Measurements from ENCODE around the gene IRX5.

The IRX5 gene

DNA sequence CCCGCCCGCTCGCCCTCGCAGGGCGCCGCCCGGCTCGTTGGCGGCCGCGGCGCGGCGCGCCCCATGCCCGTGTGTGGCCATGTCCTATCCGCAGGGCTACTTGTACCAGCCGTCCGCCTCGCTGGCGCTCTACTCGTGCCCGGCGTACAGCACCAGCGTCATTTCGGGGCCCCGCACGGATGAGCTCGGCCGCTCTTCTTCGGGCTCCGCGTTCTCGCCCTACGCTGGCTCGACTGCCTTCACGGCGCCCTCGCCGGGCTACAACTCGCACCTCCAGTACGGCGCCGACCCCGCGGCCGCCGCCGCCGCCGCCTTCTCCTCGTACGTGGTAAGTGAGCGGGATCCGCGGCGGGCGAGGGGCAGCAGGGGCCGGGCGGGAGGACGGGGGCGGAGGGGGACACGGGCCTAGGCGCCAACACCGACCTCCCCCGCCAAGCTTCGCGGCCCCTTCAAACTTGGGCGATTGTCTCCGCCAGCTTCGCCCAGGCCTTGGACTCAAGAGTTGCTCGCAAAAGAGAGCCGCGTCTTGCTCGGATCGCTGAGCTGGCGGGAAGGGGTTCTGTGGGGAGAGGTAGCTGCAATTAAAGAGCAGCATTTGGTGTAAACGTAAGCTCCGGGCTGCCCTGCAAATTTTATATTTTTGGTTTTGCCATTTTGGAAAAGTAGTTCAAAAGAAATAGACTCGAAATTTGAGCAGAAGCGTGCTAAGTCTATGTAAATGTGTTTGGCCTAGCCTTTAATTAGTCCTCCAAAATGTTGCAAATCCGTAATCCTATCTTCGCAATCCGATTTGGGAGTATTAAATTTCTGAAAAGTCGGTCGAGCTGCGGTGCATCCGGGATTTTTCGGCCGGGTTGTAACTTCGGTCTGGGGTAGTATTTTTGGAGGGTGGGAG lies 702 bp downstream of the IRX5 start:
- DNase-seq = no peak

DNA sequence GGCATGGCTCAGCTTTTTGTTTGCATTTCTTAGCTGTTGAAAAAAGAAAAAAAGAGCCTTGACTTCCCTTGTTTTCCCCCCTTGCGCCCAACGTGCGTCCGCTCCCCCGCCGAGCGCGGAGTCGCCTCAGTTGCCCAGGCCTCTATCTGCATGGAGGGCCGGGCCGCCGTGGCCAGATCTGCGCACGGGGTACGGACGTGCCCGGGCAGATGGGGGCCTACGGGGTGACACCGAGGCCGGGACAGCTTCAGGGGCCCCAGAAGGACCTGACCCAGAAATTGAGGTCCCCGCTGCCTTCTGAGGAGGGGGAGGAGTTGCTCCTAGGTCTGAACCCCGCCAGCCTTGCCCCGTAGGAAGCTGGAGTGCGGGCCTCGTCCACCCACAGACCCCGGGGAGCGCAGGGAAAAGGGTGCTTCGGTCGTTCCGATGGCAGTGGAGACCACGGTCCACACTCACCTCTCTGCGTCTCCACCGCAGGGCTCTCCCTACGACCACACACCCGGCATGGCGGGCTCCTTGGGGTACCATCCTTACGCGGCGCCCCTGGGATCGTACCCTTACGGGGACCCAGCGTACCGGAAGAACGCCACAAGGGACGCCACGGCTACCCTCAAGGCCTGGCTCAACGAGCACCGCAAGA lies 1.5 kb downstream of the IRX5 start:
- no peak for DNase-seq

DNA sequence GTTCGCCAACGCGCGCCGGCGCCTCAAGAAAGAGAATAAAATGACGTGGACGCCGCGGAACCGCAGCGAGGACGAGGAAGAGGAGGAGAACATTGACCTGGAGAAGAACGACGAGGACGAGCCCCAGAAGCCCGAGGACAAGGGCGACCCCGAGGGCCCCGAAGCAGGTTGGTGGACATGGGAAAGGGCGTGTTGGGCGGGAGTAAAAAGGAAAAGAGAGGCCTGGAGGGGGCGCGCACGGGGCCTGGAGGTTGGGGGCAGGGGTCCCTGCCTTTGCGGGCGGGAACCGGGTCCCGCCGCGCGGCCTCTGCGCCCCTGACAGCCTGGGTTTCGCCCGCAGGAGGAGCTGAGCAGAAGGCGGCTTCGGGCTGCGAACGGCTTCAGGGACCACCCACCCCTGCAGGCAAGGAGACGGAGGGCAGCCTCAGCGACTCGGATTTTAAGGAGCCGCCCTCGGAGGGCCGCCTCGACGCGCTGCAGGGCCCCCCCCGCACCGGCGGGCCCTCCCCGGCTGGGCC lies 2.1 kb downstream of the IRX5 start:
- DNase-seq = no peak

DNA sequence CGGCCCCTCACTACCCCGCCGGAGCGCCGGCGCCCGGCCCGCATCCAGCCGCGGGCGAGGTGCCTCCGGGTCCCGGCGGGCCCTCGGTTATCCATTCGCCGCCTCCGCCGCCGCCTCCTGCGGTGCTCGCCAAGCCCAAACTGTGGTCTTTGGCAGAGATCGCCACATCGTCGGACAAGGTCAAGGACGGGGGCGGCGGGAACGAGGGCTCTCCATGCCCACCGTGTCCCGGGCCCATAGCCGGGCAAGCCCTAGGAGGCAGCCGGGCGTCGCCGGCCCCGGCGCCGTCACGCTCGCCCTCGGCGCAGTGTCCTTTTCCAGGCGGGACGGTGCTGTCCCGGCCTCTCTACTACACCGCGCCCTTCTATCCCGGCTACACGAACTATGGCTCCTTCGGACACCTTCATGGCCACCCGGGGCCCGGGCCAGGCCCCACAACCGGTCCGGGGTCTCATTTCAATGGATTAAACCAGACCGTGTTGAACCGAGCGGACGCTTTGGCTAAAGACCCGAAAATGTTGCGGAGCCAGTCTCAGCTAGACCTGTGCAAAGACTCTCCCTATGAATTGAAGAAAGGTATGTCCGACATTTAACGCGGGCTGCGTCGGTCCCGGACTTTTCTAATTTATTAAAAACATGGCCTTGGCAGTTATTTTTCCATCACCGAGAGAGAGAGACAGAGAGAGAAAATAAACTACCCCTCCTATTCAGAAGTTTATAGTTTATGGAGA lies 2.8 kb downstream of the IRX5 start:
- no peak for DNase-seq

DNA sequence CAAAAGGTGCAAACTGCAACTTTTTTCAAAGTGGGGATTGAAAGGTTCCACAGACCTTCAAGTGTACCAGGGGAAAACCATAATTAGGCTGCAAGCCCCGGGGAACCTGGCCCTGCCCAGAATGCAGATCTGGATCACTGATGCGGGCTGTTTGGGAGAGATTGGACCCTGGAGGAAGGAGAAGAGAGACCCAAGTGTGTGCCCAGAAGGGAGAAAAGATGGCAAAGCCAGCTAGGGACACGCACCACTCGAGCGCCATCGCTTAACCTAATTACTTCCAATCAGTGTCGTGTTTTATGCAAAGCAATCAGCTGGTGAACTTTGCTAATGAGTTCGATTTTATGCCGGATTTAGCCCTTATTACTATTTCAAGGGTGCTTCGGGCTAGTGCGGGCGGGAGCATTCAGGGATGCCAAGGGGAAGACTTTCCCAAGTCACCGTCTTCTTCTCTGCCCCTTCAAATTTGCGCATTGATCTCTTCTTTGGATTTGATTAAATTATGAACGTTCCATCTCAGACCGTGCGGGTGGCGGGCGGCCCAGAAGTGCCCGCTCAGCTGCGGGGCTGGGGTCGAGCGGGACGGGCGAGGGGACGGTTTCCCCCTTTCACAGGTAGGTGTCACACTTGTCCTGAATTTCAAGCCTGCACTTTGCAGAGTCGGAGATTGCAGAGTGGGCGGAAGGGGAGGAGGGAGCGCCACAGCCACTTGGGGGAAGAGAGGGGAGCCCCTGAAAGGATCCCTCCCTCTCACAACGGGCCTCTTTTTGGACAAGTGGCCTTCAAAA lies 4.0 kb downstream of the IRX5 start:
- no peak for DNase-seq

DNA sequence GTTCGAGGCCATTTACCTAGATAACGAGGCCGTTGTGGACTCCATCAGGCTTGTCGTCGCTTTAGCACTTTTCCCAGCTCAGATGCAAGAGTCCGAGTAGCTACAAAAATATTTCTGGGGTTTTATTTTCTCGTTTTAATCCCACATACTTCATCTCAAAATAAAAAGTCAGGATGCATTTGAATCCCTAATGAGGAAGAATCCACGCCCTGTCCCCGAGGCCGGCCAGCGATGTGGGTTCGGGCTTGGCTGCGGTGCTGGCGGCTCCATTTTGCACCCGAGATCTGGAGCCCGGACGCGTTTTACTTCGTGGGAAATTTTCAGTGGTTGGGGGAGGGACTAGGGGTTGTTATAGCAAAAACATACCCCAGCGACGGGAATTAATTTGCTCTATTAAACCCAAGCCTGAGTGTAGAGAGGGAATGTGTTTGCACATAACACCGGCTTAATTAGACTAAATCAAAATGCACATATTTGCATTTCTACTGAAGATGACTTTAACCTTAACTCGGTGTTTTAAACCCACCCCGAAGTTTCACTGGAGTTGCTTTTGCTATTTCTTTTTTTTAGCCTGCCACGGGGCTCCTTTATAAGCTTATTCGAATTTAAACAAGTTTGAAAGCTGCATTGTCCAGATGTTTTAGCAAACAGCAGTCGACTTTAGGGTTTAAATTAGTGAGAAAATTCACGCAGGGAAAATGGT lies 4.8 kb downstream of the IRX5 start:
- DNase-seq = no peak

DNA sequence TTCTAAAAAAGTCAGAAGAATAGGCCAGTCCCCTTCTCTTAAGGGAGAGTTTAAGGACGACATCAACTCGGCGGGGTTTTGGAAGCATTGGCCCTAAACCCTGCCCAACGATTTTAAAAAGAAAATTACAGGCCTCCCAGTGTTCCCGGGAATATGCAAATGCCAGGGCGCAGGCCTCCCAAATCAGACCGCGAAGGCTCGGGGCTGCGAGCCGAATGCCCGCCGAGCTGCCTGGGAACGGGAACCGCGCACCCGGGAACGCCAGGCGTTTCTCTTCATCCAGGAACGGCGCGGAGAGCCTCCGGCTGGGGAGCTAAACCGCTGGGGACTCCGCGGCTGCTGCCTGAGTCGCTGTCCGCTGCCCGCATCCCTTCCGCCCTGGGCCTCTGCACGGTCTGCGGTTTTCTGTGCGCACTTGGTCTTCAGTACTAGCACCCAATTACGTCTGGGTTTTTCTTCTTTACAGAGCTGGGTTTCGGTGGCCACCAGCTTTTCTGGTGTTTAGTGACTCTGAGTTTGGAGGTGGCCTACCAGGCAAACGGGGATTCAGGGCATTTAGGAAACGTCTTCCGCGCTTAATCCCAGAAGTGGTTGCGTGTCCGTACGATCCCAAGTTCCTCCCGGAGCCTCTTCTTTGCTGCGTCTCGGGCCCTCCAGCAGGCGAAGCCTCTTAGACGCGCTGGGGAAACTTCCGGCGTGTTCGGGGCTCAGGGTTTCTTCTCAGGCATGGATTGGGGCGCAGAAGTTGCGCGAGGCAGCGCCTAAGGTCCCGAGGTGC lies 5.7 kb downstream of the IRX5 start:
- no peak for DNase-seq

DNA sequence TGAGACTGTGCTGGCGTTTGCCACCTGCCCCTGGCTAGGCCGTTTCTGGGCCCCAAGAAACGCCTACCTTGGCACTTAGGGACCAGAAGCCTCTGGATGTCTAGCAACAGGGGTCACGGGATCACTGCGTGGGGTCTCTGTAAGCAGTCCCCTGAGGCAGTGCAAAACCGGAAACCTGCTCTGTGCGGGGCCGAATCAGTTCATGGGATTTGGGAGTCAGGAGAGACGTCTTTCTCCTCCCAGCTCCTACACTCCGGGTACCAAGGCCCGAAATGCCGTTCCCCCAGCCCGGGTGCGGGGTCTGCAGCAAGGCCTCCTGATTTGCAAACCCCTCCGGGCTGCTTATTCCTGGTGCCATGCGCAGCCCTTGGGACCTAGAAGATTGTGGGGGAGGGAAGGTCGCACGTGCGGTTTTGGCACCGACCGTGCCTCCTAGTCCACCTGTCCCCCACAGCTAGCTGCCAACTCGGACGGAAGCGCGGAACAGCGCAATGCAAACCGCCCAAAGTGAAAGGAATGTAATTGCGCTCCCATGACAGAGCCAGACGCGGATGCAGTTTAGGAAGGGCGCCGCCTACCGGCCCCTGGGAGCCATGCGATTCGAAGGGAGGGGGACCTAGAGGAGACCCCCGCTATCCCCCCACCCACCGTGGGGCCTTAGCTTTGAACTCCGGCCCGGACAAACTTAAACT lies 6.5 kb downstream of the IRX5 start:
- DNase-seq = no peak

DNA sequence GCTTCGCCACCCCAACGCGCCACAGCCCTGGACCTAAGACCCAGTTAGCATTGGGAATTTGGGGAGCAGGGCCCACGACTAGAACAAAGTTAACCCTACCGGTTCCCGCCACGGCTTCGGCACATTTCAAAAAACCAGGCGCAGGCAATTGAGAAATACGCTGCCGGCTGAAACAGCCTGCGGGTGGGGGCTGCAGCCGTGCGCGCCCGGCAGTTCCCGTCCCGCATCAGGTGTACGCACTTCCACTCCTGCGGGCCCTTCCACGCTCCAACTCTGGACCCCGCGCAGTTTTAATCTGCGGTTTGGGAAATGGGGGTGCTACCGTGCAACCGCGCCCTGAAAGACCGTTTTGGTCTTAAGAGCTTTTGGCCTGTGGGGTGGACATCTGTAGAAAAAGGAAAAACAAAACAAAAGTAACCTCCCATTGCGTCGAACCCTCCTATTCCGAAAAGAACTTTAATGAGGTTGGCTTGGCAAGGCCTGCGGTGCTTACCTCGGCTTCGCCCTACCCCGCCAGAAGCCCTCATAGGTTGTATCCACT lies 7.1 kb downstream of the IRX5 start:
- DNase-seq = no peak

DNA sequence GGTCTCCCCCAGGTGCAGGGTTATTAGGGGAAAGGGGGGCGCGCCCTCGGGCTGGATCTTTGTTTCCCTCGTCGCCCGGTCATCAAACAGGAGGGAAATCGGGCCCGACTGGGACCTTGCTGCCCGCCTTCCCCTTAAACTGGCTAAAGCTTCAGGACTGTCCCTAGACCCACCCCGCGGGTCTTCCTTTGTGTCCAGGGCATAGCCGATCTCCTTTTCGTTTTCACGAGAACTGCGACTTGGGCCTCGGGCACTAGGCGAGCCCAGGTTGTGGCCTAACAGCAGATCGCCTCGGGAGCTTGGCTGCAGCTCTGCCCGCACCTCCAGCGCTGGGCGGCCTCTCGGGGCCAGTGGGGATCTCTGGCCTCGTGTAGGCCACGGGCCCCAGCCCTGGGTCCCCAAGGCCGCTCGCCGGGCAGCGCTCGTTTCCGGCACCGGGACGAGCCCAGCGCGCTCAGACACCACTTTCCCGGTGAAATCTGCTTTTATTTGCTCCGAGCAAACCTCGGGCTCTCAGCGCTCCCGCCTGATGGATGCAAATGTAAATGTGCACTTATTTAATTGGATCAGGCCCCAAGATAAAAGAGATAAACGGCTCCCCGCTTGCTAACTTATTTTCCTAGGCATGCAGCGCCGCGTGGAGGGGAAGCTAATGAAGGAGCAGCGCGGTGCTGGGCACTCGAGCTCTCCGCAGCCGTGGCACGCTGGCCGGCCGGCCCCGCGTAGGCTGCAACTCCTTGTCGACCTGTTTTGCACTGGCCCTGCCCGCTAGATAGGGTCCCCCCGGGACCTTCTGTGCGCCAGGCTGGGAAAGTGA lies 7.8 kb downstream of the IRX5 start:
- DNase-seq = no peak

DNA sequence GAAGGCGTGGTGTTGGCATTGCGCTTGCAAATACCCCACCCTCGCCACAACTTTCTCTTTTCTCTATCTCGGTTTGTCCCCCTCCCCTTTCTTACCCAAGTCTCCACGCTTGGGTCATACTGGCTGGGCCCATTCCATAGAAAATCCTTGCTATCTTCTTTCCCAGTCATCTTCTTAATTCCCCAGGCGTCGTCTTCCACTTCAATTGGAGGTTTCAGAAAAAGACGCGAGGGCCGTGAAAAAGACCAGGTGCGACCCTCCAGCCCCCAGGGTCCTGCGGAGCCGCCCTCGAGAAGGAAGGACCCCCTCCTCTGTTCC lies 8.3 kb downstream of the IRX5 start:
- DNase-seq = no peak

DNA sequence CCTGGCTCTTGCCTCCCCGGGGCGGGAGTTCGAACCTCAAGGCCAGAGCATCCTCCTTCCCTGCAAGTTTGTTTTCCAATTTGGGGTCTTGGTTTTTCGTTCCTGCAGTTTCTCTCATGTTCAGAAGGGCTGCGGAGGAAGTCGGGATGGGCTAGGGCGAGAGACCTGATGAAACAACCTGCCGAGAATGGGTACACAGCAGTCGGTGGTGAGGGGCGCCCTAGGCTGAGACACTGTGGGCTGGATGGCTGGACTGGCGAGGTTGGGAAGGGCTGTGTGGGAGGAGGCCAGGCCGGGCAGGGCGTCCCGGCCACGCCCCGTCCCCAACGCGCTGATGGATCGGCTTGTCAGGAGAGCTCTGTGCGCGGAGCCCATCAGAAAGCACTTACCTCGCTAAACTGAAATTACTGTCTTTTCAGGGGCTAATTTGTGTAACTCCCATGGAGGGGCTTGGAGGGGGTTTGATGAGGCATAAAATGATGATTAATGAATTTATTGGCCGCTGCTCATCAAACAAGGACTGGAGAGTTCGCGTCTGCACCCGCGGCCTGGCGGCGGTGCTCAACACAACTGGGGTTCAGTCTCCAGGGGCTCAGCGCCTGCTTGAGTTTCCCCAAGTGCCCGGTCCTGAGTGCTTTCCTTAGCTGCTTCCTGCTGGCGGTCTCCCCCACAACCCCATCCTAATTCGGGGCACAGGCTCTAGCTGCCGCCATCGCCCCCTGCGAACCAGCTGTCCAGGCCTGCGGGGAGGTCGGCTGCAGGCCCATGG lies 9.0 kb downstream of the IRX5 start:
- no peak for DNase-seq

DNA sequence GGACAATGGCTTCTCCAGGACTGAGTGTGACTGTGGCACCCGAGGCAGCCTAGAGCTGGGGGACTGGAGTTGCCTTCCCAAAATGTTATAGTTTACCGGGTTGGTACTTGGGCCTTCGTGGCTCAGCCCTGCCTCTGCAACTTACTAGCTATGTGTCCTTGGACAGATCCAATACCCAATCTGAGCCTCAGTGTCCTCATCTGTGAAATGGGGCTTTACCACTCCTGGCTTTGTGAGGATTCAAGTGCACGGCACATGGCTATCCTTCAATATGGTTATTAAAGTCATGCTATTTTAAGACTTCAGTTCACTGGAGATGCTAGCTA lies 9.6 kb downstream of the IRX5 start:
- DNase-seq = no peak

DNA sequence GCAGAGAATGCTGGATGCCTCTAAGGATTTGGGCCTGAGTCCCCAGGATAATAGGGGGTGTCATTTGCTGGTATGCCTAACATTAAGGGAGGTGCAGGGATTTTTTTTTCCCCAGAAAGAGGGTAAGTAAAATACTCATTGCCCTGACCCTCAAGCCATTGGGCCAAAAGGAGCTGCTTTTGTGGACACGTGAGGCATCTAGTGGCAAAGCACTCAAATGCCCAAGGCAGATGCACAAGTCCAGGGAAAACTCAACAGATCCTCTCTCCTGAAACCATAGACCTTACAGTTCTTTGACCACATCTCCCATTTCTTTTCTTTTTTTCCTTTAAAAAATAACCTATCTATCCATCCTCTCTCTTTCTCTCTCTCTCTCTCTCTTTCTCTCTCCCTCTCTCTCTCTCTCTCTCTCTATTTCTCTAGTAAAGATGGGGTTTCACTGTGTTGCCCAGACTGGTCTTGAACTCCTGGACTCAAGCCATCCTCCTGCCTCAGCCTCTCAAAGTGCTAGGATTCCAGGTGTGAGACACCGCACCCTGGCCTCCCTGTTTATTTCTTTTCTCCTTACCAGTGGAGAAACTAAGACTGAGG lies 11.8 kb downstream of the IRX5 start:
- no peak for DNase-seq

DNA sequence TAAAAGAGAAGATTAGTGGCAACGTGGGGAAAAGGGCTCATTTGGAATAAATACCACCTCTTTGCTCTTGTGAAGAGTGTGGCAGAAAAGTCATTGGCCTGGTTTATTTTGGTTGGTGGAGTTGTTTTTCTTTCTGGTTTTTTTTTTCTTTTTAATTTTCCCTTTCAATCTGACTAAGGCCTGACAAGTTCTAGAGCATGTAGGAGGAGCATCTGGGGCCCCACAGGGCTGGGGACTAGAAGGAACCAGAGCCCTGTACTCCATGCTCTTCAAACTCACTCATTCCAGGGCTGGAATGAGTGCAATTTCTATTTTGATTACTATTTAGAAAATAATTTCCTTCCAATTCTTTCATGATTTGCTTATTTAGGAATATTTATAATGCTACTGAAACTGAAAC lies 13.3 kb downstream of the IRX5 start:
- no peak for DNase-seq

DNA sequence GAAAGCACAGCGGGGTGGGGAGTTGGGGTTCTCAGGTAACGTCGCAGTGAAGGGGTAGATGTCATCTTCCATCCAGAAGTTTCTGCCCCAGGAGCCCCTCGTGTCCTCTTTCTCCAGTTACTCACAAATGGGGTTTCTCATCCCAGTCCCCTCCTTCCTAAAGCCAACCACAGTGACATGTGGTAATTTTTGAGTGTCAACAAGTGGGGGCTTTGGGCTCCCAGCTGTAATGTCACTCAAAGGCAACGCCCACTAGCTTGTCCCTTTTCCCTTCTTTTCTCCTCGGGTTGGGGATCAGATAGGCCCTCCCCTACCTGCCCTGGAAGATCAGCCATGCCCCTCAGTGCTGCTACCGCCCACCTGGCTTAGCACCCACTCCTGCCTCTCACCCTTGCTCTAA lies 14.4 kb downstream of the IRX5 start:
- no peak for DNase-seq

DNA sequence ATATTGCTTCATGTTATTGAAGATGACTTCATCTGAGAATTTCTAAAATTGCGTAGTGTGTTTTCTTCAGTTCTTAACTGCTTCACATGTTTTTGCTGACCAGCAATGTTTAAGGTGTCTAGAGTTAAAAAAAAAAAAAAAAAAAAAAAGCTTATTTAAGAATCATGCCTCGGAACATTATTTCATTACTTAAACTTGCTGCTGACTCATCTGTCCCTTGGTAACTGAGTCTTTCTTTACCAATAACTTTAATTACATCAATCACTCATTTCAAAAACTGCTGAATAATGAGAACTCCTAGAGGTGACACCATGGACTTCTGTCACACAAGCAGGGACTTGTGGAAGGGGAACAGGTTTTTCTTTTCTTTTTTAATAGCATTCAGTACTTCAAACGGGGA lies 16.2 kb downstream of the IRX5 start:
- no peak for DNase-seq

DNA sequence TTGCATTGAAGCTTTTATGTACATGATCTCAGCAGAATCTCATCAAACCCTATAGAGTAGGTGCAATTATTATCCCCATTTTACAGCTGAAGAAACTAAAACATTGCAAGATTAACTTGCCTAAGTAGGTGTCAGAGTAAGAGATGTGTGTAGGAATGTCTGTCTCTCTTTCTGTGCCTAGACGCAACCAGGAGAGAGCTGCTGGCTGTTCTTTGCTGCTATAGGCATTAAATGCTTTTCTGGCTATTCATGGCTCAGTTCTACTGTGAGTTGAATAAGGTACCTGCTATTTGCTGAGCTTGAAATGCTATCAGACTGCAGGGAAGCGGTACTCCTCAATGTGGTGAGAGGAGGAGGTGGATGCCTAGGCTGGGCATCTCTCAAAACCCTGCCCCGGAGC lies 17.0 kb downstream of the IRX5 start:
- DNase-seq = no peak

DNA sequence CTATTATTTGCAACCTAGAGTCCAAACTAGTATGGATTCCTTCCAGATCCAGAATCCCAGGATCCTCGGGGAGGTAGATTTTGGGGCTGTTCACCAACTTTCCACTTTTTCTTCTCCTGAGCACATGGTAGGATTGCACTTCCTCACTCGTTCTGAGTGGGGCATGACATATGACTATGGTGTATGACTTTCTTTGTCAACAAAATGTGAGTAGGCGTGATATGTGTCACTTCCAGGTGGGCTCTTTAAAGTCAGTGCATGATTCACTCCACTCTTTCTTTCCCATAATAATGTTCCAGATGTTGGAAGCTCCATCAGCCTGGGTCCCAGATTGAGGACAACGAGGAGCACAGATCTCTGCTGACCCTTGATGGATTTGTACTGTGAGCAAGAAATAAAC lies 21.5 kb downstream of the IRX5 start:
- DNase-seq = no peak

All from NCI-H446 treated with DMSO at 0.1 percent for 48 hours (cell line).